C4-2B (cell line): ENCODE measurements around the gene SLC26A9.

Source experiments
- H3K27ac ChIP-seq: fragments of 450-650 bp; 2 replicates; pipeline ENCODE4 v1.5.1; 2017
- CTCF ChIP-seq: fragments of 450-650 bp; conservative IDR thresholded peaks from 2 replicates; pipeline ENCODE4 v1.5.1; 2017; ENCODE audit warnings: mild to moderate bottlenecking
- ZFX ChIP-seq: fragments of 450-650 bp; IDR thresholded peaks from 2 replicates; pipeline ENCODE4 v1.6.1; 2017

SLC26A9 gene

GRCh38 chr1:205926213-205926612, 17.0 kb downstream of the SLC26A9 start:
- H3K27ac ChIP-seq: no peak overlapping the region
- TF ChIP-seq ZFX (no peak), CTCF (no peak)

- no peak for TF ChIP-seq ZFX
- TF ChIP-seq CTCF: no peak
- no peak overlapping the region for H3K27ac ChIP-seq
These were observed 17.5 kb downstream of the SLC26A9 start for GRCh38 chr1:205925736-205926135.

GRCh38 chr1:205924460-205924790, 18.8 kb downstream of the SLC26A9 start:
- no peak for TF ChIP-seq CTCF
- no peak for TF ChIP-seq ZFX
- no peak overlapping the region for H3K27ac ChIP-seq

- no peak overlapping the region for H3K27ac ChIP-seq
- TF ChIP-seq ZFX (no peak), CTCF (no peak)
These were observed 19.4 kb downstream of the SLC26A9 start for GRCh38 chr1:205923651-205924459.

GRCh38 chr1:205922806-205923205, 20.4 kb downstream of the SLC26A9 start:
- no peak for TF ChIP-seq ZFX
- TF ChIP-seq CTCF: no peak
- H3K27ac ChIP-seq: no peak overlapping the region

GRCh38 chr1:205922314-205922713, 20.9 kb downstream of the SLC26A9 start:
- TF ChIP-seq CTCF (no peak), ZFX (no peak)

GRCh38 chr1:205921570-205921909, 21.7 kb downstream of the SLC26A9 start:
- TF ChIP-seq ZFX (no peak), CTCF (no peak)
- no peak overlapping the region for H3K27ac ChIP-seq

More at GRCh38 chr1:205922314-205922713, 20.9 kb downstream of the SLC26A9 start:
- no peak overlapping the region for H3K27ac ChIP-seq
